GM19468 (cell line): ENCODE data around the gene FSCN2.

Experiments used
- ATAC-seq: cut with Tn5 transposase; IDR thresholded peaks from one replicate; pipeline ENCODE4 v1.9.1; 2021; ENCODE audit warnings: mild to moderate bottlenecking, moderate library complexity, moderate number of reproducible peaks; ENCODE audit not compliant: unreplicated experiment; ENCODE audit errors: extremely low read depth

Gene FSCN2

DNA sequence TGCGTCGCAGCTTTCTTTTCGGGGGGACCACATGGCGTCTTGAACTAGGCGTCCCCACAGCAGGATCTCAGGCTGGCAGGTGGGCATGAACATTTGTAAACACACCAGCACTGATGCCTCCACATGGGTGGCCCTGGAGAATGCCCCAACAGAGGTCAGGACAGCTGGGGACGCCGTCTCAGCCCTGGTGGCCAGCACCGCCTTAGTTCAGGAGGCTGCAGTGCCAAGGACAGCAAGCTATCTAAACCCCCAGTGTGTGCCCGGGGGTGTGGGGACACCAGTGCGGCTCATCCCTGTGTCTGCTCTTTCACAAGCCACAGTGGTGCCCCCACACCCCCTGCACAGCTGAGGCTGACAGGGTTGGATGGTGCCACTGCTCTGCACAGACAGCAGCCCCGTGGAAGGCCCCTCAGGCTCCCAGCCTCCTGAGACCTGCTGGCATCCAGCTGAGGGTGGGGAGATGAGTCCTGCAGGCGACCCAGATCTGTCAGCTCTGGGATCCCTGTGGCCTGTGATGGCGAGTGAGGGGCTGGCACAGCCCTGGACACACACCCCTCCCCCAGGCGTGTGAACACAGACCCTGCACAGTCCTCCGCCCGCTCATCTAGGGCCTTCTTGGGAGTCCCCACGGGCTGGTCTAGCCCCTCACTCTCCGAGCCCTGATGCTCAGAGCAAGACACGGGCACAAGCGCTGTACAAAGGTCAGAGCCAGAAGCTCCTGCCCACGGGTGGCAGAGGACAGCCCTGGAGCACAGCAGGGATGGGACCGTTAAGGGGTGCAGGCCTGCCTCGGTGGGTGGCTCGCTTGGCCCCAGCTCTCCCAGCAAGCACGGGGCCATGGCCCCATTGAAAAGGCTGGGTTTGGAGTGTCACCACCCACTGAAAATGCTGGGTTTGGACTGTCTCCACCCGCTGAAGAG lies 10.7 kb downstream of the FSCN2 start:
- no peak for ATAC-seq

DNA sequence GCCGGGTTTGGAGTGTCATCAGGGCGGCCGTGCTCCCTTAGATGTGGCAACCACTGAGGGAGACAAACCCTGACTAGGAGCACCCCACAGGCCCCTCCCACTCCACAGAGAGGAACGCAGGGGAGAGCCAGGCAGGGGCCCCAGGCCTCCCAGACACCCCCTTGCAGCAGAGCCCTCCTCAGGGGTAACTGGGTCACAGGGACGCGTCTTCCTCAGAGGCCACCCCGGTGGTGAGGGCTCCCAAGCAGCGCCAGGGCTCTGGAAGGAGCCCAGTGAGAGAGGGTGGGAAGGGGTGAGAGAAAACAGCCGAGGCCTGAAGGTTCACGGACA lies 11.4 kb downstream of the FSCN2 start:
- no peak for ATAC-seq

GRCh38 chr17:81539961-81540675 lies 11.9 kb downstream of the FSCN2 start:
- ATAC-seq: no peak

- no peak for ATAC-seq
Measured at GRCh38 chr17:81540676-81541027, 12.5 kb downstream of the FSCN2 start.

DNA sequence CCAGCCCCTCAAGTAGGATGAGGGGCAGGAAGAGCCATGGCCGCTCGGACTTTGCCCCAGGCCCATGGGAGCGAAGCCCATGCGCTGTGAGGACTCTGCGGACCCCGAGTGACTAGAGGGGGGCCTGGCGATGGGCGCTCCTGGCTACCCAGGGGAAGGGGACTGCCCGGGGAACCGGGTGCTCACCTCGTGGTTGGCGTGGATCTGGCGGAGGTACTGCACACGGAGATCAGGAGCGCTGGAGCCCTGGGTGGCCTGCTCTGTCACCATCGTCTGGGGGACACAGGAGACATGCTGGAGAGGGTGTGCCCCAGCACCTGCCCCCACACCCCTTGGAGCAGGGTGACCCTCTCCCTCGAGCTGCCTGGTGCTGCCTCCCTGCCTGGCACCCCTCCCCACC lies 12.9 kb downstream of the FSCN2 start:
- no peak for ATAC-seq

DNA sequence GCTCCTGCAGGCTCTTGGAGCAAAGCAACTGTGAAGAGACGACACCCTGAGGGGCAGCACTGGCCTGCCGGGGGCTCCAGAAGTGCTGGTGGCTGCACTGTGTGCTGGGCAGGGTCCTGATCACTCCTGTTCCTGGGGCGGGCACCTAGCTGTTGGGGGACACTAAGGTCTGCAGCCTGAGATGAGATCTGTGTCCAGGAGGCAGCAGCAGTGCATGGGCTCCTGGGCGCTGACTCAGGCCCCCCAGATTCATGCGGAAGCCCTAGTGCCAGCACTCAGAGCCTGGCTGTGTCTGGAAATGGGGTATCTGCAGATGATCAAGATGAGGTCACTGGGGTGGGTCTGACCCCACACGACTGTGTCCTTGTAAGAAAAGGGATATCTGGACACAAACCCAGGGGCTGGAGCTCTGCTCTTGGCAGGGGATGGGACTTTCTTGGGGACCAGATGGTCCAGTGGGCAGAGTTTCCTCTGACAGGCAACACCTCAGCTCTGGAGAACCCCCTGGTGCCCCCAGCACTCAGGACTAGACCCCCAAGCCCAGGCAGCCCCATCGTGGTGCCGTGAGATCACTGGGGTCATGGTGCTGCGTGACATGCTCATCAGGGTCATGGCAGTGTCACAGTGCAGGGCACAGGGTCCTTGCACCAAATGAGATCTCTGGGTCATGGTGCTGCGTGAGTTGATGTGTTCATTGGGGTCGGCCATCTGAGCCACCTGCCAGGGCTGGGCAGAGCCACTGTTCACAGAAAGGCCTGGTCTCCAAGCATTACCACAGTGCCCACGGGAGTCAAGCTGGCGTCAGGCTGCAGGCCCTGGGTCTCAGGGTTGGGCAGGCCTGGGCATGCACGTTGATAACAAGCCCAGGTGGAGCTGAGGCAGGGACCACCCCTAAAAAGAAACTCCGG lies 14.5 kb downstream of the FSCN2 start:
- ATAC-seq: no peak

- ATAC-seq: no peak
Measured at GRCh38 chr17:81543339-81543675, 15.1 kb downstream of the FSCN2 start.

GRCh38 chr17:81543756-81544155 lies 15.6 kb downstream of the FSCN2 start:
- ATAC-seq: no peak

DNA sequence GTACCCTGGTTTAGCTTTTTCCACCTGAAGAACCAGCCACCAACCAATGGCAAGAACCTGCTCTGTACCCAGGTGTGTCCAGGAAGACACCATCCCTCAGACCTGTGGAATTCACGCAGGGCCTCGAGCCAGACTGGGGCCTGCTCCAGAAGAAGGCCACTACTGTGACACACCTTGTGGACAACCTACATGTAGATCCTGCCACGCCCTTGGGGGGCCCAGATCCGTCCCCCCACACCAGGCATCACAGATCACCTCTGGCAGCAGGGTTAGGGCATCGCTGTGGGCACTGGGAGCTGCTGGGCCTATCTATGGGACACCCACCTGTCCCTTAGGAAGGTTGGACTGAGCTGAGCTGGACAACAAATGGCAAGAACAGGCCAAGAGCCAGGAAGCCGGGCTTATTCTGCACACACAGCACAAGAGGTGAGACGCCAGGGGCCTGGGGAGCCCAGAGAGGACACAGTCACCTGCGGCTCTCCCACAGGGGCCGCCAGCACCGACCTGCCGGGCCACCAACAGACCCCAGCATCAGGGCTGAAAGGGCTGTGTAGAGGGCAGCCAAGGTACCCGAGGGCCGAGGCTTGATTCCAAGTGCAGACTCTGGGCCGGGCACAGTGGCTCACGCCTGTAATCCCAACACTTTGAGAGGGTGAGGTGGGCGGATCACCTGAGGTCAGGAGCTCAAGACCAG lies 16.3 kb downstream of the FSCN2 start:
- ATAC-seq: no peak

DNA sequence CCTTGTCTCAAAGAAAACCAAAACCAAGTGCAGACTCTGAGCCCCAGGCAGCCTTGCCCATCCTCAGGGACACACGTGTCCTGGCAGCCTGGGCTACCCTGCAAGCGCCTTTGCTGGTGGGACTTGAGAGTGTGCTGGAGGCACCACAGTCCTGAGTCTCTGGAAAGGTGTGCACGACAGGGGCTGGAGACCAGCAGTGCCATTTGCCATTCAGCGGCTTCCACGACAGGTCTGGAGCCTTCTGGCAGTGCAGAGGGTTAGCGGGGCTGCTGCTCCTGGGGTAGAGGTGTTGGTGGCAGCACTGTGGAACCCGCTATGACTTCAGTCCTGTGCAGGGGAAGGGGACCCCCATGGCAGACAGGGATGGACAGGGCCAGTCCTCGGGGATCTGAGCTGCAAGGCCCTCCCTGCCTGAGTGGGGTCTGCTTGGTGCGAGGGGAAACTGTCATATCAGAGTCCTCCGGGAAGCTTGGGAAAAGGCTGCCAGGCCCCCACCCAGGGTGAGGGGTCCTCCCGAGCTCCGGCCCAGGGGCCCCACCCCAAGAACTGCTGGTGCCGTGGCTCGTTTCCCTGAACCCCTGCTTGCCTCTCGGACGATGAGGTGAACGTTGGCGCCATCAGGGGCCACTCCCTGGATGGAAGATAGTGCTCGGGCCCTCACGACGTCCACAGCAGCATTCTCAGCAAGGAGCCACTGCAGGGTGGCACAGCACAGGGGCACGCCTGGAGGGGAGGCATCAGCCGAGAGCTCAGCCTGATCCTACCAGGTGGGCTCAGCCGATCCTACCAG lies 17.2 kb downstream of the FSCN2 start:
- no peak for ATAC-seq

DNA sequence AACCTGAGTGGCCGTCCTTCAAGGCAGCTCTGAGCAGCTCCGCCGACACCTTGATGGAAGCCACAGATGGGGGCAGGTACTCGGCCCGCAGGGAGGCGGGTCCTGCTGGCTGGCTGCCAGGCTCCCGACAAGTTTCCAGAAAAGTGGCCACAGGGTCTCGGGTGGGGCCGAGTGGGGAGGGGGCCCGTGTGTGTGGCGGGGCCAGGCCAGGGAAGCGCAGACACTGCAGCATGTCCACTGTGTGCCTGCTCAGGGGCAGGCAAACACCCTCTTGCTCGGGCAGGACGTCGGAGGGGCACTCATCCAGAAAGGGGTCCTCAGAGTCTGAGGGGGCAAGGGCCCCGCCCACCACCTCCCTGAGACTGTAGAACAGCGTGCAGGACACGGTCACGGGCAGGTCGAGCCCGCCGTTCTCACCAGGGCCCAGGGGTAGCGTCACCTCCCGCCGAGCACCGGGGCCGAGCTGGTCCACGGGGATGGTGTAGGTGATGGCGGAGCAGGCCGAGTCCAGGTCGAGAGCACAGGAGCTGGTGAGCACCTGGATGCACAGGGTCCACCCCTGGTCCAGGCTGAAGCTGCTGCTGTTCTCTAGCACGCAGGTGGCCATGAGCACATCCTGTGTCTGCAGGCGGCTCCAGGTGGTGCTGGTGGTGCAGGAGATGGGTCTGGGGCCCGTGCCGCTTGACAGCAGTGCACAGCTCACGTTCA lies 18.9 kb downstream of the FSCN2 start:
- no peak for ATAC-seq

GRCh38 chr17:81547614-81547982 lies 19.4 kb downstream of the FSCN2 start:
- no peak for ATAC-seq

- no peak for ATAC-seq
Measured at GRCh38 chr17:81549031-81549557, 20.9 kb downstream of the FSCN2 start.

DNA sequence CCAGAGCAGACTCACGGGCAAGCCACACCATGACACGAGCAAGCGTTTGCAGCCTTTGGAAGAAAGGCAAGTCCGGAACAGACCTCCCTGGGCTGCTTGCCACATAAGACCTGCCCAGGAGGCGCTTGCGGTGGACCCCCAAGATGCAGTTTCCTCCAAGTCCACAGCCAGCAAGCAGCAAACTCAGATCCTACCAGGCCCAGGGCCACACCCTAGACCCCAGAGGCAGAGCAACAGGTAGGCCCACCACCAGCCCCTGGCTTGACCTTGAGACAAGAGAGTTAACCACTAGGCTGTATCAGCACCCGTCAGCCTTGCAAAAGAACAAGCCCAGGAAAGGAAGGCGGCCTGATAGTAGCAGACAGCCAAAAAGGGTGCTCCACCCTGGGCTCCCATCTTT lies 21.6 kb downstream of the FSCN2 start:
- ATAC-seq: no peak

GRCh38 chr17:81550285-81550684 lies 22.1 kb downstream of the FSCN2 start:
- ATAC-seq: no peak

DNA sequence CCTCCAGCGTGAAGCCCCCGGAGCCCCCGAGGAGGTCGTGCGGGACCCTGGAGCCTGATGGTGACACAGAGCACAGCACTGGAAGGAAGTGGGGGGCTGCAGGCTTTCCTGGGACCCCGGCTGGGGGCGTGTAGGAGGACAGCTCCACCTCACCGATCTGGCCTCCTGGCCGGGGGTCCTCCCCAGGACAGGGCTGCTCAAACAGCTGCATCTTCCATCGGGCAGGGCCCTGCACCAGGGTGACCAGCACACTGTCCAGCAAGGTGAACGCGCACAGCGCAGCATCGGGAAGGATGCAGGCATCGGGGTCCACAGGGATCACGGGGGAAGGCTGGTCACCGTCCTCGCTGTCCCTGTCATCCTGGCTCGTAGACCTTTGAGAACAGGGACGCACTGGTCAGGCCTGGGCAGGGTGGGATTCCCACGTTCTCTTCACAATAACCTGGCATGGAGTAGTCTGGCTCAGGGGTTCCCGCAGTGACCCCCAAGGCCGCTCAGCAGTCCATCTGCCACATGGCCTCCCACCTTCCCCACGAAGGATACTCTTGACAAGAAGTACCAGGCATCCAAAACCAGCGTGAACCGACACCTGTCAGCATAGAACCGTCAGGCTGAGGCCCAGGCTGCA lies 22.8 kb downstream of the FSCN2 start:
- ATAC-seq: no peak

- no peak for ATAC-seq
Measured at GRCh38 chr17:81551458-81552243, 23.5 kb downstream of the FSCN2 start.
